ENCODE results near the gene THYN1.

Gene THYN1

DNA sequence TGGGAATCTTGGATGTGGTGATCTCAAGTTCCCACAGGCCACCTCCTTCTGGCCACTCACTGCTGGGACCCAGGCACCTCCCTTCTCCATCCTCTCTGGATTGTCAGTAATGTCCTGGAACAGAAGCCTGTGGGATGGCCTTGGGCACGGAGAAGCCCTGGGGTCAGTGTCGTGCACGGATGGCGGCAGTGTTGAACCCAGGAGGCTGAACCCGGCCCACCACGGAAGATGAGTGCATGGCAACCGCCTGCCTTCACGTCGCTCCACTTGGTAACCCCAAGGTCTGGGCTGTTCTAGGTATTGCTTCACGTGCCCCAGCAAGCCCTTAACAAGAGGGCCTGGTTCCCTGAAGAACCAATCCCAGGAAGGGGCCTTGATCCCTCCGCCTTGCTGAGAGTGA is 7.1 kb downstream of the THYN1 start:
- no peak for DNase-seq

DNA sequence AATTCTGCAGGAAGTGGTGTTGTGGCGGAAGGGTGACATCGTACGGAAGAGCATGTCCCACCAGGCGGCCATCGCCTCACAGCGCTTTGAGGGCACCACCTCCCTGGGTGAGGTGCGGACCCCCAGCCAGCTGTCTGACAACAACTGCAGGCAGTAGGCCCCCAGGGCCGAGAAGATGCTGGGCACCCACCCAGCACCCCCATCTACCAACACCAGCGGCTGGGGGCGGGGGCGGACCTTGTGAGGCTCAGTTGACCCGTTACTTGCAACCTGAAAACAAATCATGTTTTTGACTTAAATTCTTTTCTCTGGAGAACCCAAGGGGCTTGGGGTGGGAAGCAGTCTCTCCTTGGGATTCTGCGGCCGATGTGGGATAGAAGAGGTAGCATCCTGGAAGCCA is 7.7 kb downstream of the THYN1 start:
- no peak for DNase-seq

DNA sequence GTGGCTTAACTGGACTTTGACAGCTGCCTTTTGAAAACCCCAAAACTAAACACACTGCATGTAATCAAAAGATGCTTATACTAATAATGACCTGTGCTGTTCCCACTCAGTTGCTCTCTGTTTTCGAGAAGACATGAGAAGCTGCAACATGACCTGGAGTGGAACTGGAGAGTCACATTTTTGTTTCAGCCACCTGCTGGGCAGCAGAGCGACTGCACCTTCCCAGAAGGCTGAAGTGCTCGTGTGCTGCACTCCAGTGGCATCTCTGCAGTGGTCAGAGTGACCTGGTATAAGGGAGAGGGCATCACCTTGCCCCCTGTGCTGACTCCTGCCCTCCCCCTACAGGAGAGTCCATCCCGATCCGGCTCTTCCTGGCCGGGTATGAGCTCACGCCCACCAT is 8.6 kb downstream of the THYN1 start:
- peak; percentile 66 for DNase-seq

DNA sequence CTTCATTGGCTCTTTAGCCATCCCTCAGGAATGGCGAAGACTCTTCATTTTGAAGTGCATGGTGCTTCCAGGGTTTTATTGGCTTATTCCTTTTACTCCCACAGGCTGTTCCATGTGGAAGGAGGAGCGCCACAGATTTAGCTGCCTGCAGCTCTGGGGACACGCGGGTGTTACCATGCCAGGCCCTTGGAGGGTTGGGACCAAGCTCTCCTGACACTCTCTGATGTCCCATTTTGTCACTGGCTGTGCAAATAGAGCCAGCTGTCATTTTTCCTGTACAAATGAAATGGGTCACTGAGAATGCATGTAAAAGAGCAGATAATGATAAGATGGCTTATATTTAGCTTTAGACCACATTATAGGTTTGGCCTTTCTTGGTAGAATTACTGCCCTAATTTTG is 9.2 kb downstream of the THYN1 start:
- DNase-seq = no peak

DNA sequence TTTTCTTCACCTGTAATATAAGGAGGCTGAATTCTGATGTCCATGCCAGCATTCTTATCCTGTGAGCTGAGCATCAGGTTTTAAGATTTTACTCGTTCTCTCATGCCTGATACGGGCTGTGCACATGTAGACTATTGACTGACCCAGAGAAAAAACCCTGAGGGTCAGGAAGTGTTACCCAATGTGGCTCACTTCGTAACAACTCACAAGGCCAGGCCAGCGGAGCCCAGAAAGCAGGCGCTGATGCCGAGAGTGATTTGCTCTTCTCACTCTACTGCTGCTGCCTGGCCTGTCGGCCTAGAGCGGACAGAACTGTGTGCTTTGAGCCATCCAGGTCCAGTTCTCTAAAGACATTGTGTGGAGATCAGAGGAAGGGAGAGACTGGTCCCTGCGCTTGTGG is 10.8 kb downstream of the THYN1 start:
- no peak for DNase-seq

DNA sequence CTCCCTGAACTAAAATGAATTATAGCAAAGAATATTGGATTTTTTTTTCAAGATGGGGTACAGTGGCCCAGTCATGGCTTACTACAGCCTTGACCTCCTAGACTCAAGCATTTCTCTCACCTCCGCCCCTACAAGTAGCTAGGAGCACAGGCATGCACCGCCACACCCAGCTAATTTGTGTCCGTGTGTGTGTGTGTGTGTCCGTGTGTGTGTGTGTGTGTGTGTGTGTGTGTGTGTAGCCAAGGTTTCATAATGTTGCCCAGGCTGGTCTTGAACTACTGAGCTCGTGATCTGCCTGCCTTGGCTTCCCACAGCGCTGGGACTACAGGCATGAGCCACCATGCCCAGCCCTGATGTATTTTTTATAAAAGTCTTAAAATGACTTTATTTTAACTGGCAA is 12.6 kb downstream of the THYN1 start:
- no peak for DNase-seq

DNA sequence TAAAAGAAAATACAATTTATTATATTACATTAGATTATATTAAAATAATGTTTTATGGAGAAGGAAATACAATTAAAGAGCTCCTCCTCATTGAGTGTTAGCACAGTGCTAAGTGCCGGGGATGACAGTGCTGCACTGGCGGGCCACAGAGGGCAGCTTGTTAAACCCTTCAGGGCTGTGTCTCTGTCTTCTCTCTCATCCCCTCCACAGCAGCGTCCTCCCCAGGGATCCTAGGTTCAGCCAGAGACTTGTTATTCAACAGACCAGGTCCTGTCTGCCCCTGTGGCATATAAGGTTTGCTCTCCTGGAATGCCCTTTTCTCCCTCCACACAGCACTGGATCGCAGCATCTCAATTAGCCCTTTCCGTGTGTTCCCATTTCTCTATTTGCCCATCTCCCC is 14.2 kb downstream of the THYN1 start:
- DNase-seq = no peak

DNA sequence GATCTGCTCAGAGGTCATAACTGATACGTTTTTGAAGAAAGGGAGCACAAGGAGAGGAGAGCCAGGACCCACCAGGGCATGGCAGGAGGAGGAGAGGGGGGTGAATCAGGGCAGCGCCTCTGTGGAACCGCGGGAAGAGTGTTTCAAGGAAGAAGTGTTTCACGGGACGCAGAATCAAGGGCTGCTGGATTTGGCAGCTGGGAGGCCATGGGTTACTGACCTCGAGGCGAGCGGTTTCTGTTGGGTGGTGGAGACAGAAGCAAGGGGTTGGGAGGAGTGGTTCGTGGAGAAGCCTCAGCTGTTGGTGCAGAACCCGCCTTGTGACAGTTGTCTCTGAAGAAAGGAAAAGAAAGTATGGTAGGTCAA is 15.6 kb downstream of the THYN1 start:
- DNase-seq = no peak

DNA sequence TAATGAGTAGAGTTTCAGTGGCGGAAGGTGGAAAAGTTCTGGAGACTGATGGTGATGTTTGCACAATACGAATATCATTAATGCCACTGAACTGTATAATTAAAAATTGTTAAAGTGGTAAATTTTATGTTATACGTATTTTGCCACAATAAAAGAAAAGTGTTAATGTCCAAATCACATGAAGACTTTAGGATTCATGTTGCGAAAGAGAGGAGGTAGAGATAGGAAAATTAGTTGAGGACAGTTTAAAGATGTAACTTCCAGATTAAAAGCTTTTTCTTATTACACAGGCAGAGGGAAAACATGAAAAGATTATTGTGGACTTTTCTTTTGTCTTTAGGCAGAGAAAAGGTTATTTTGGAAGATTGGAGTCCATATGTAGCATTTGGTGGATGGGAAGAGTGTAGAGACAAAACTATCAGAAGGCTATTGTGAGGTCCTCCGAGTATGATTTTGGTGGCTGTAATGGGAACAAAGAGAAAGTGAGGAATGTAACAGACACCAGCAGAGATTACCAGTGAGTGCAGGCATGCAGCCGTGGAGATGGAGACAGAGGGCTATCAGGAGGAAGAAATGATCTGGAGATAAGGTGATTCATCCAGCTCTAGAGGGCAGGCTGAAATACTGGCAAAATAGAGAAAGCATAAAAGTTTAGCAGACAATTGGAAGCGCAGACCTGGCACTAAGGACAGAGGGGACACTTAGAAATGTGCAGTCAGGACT is 16.2 kb downstream of the THYN1 start:
- DNase-seq = no peak

DNA sequence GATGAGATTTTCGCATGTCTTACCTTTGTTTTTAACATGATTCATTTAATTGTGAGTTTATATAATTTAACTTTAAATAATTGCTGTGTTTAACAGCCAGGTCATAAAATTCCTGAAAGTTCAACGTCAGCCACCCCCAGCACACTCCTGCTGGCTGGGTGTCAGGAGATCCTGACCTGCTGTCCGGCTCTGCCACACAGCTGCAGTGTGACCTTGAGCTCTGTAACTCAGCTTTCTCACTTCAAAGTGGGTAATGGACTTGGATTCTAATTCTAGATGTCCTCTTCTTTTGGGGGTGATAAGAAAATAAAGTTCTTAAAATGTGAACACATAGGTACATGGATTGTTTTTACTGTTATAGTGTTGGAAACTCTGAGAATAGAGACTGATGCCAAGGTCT is 17.8 kb downstream of the THYN1 start:
- no peak for DNase-seq

DNA sequence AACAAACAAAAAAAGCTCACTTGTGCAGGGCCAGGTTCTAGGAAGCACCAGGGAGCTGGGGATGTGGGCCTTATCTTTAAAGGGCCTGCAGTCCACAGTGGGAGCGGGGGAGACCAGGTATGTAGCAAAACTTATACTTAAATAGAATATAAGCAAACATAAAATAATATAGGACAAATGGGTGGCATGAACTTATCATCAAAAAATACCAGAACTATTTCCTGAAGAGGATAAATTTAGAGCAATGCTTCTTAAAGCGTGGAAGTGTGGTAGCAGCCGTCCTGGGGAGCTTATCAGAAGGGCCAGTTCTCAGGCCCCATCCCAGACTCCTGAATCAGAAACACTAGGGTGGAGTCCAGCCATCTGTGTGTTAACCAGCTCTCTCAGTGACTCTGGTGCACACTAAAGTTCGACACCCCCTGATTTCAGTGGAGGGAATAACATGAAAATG is 19.4 kb downstream of the THYN1 start:
- peak; percentile 89 for DNase-seq

DNA sequence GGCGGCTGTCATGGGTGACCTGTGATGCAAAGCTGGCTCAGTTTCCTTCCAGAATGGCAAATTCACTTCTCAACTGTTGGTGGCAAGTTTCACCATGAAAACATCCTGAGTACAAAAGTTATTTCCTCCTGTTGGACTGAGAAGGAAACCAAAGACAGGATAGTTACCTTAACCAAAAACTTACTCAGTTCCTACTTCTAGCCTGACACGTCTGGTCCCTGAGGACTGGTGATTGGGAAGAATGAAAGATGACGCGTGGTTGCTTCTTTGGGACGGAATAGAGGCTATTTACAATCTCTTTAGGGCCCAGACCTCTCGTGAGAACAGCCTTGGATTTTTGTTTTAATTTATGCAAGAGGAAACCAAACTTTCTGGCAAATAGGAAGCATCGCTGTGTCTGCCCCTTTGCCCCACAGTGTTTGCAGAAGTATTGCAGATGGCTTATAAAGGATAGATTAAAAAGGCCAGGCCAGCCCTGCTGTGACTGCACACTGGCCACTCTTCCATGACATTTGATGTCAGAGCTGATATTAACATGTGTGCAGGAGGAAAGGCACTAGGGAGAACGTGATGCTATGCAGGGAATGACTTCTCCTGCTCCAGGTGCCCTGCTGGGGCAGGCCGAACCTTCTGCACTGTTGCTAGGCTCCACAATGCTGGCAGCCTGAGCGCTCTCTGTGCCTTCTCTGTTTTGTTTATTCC is 21.0 kb downstream of the THYN1 start:
- DNase-seq = no peak

DNA sequence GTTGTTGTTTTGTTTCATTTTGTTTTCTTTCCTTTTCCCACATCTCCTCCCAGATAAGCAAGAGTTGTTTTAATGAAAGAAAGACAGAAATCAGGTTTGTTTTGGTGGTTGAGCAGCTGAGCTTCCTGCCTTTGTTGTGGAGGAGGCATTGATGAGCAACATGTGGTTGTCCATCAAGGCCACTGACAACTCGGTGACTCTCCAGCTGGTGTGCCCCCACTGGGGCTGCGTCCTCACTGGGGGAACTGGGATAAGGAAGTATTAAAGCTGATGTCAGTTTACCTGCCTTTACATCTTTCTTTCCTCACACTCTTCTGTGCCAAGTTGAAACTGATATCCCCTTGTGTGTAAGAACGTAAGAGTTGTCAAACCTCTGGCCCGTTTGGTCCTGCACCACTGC is 22.8 kb downstream of the THYN1 start:
- DNase-seq = no peak

DNA sequence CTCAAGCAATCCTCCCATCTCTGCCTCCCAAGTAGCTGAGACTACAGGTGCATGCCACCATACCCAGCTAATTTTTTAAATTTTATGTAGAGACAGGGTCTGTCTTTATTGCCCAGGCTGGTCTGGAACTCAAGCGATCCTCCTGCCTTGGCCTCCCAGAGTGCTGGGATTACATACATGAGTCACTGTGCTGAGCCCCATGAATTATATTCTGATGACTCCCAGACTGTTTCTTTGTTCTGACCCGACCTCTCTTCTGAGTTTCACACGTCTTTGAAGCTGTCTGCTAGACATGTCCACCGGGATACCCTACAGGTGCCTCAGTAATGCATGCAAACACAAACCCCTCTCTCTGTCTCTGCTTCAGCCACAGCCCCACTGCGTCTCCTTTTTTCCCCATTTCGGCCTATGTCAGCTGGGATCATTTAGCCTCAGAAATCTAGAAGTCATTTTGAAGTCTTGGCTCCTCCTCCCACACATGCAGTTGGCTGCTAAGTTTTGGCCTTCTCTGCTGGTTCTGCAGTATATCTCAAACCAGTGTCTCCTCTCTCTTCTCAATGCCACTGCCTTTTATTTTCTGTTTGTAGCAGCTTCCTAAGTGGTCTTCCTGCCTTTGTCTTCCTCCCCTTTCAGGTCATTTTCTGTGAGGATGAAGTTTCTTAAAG is 23.9 kb downstream of the THYN1 start:
- no peak for DNase-seq

DNA sequence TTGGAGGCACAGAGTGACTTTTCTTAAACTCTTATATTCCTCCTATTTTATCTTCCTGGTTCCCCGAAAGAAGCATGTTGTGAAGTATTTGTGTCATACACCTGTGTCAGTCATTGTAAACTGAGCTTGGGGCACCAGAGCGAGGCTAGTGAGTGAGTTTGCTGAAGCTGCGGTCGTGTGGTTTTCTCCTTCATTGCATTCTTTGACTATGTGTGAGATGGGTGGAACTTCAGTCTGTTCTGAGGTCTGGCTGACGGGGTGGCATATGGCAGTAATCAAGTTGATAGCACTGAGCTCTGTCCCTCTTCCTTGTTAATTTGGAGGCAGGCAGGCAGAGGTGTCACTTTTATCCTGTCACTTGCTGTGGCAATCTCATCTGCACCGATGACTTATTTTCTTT is 24.5 kb downstream of the THYN1 start:
- DNase-seq = no peak

DNA sequence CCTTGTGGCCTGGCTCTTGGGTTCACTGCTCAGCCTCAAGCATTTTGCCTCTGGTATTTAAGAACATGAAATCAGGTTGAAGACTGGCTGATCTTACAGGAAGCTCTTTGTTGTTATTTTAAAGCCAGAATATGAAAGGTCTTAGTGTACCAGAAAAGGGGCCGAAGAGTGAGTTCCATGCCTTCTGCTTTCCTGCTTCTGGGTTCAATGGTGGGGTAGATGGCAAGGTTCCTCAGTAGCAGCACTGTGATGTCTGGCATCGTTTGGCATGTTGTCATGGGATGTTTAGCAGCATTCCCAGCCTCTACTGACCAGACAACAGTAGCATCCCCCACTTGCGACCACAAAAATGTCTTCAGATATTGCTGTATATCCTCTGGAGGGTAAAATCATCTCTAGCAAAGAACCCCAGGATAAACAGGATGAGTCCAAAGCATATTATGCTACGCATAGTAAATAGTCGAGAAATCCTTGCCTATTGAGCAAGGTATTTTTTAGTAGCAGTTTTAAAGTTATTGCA is 26.3 kb downstream of the THYN1 start:
- no peak for DNase-seq

DNA sequence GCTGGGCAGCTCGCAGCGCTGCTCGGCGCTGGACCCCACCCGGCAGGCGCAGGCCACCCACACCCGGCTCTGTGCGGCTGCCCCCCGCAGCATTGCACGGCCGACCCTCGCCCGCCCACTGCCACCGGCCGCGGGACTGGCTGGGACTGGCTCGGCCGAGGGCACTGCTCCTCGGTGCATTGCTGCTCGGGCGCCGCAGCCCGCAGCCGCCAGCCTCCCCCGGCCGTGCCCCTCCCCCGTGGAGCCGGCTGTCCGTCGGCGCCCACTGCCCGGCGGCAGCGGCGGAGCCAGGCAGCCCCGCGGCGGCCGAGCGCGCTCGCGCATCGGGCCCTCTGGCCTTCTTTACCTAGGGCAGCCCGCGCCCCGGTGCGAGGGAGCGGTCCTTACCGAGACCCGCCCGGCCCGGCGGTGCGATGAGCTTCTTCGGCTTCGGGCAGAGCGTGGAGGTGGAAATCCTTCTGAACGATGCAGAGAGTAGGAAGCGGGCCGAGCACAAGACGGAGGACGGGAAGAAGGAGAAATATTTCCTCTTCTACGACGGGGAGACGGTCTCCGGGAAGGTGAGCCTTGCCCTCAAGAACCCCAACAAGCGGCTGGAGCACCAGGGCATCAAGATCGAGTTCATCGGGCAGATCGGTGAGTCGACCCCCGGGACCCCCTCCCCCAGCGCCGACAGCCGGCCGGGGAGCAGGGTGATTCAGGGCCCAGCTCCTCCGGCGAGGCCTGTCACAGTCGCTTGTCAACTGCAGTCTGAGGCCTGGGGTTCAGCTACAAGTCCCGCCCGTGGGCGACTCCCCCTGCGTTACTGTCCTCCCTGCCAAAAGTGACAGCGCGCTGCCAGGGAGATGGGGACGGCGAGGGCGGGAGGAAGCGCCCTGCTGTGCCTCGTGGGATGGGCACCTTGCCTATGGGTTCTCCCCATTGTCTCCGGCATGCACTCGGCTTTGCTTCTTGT is 28.2 kb downstream of the THYN1 start:
- peak; percentile 90 for DNase-seq

DNA sequence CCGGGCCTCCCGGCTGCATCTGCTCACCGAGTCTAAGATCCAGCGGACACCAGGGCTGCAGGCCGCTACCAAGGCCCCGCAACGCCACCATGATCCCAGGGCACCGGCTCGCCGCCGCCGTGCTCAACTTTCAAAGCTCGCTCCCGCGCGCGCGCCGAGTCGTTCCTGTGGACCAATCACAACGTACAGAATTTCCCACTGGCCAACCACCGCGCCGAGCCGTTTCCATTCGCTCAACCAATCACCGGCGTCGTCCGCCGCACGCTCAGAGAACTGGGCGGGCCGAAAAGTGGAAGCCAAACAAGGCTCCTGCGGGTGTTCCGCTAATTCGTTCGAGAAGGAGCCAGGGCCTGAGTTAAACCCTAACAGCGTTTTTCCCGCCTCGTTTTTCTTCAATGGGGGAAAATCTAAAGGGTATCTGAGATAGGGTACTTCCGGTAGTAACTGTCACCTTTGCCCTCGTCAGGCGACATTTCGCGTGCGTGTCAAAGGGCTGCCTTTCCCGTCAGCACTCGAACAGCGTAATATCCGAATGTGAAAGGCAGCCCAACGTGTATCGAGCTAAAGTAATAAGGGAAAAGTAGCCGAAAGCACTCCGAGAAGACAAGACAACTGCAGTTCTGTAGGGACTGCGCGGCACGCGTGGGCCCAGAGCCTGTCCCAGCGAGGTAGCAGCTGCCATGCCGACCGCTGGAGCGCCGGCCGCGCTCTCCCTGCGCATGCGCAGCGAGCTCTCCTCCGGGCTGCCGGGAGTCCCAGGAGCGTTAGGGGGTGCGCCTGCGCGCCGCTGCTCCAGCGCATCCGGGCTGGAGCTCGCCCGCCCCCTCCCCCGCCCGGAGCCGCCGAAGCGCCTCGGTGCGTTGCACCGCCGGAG is 29.1 kb downstream of the THYN1 start, which contains the start of the genes NCAPD3 and VPS26B:
Gene NCAPD3, minus strand, starts transcription at position 132 of the 874 bp plus-strand sequence. Its CDS starts 41 bp downstream, at position 91.
Gene VPS26B, plus strand, starts transcription at position 836 of the 874 bp plus-strand sequence. CDS start 452 bp downstream, outside the sequence.
- DNase-seq = peak; percentile 98

DNA sequence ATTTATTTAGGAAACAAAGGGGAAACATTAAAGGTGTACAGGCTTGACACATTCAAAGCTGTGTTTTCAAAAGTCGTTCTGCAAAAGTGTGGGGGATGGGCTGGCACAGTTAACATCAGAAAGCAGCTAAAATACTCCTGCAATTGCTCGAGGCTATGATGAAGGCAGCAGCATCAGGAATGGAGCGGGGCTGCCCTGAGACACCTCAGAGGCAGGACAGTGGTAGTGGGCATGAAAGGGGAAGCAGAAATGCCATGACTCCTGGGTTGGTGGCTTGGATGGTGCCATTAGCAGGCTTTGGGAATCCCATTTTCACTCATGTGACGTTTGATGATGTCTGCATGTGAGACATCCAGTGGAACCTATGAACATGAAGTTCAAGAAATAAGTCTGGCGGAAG is 30.0 kb downstream of the THYN1 start:
- DNase-seq = peak; percentile 48

DNA sequence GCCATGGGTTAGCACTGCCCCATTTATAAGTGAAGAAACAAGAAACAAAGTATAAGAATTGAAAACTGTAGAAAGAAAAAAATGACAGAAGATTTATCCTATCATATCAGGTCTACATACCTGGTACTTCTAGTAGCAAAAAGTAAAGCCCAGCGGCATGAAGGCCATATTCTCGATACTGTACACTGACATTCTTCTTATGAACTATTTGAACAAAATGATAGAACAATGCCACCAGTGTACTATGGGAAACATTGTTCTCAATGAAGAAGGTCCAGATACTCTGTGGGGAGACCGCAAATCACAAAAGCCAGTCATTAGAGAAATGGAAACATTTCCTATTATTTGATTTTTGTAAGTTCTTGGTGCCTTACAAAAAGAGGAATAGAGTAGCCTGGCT is 36.3 kb downstream of the THYN1 start:
- DNase-seq = no peak

DNA sequence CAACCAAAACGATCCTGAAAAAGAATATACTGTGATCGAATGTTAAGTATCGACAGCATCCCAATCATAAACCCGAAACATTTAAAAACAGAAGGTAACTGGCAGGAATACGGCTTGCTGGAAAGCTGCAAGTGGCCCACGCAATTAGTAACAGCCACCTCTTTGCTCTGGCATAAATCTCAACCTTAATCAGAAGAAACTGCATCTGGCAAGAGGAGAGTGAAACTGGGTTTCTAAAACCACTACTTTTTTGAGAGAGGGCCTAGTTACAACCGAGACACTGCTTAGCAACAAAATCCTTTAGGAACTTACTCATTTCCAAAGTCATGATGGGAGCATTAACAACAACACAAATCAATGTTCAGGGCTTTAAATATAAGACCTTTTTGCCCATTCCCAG is 37.3 kb downstream of the THYN1 start:
- DNase-seq = no peak
